ENCODE measurements around the gene CCDC7. TPM values are rescaled to one million over a fixed set of nuclear protein-coding genes. Genes with fewer than 3 reads are reported as not detected.

Gene CCDC7
- total RNA-seq, 1 experiment from 2014 or later: 1.2 TPM

DNA sequence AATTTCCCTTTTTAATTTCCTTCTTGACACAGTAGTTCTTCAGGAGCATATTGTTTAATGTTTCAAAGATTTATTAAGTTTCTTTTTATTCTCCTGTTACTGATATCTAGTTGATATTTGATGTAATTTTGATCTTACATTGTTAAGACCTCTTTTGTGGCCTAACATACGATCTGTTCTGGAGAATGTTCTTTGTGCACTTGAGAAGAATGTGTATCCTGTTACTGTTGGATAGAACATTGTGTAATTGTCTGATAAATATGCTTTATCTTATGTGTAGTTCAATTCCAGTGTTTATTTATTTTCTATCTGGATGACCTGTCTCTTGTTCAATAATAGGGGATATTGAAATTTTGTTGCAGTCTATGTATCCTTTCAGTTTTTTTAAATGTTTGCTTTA, 405.4 kb downstream of the CCDC7 start:
- no peaks in the 10 kb centered on the region for H3K36me3 ChIP-seq (ENCODE audit: control insufficient read depth, insufficient read depth, low read length)
- no peak overlapping the region for H3K4me3 Mint-ChIP-seq (ENCODE audit: unreplicated experiment)
- no peak overlapping the region for H3K4me3 ChIP-seq (ENCODE audit: low read depth, low read length)
- TF ChIP-seq CTCF (IDR thresholded peaks at IDR 0.05; ENCODE audit: insufficient read depth in 1 of 2, low read depth in 1 of 2, low read length in 1 of 2, severe bottlenecking in 1 of 2, unreplicated experiment in 1 of 2): no peak
- H3K36me3 Mint-ChIP-seq (ENCODE audit: insufficient read depth, unreplicated experiment): no peaks in the 10 kb centered on the region
- BruUV-seq (replicated peaks): no TSS peak
- H3K27me3 Mint-ChIP-seq (ENCODE audit: insufficient read depth, unreplicated experiment): peaks cover 5% of the 10 kb centered on the region
- intact Hi-C loops (cut with micrococcal nuclease; ENCODE audit: unreplicated experiment): no loop called here
- no peak overlapping the region for H3K27ac Mint-ChIP-seq (ENCODE audit: unreplicated experiment)
- H3K4me1 Mint-ChIP-seq (ENCODE audit: low read depth, unreplicated experiment): no peaks in the 10 kb centered on the region
- no peak for DNase-seq
- H3K9me3 ChIP-seq: no peaks in the 10 kb centered on the region
- CTCF ChIA-PET: no interaction called here
- H3K27me3 ChIP-seq (replicated peaks; ENCODE audit: control insufficient read depth, insufficient read depth, low read length): no peaks in the 10 kb centered on the region; the same call in 1 of the 2 replicates
- POLR2A ChIA-PET: no interaction called here
- H3K4me1 ChIP-seq: no peaks in the 10 kb centered on the region
- H3K9me3 Mint-ChIP-seq (ENCODE audit: unreplicated experiment): no peaks in the 10 kb centered on the region

GRCh38 chr10:32854435-32854834, 408.5 kb downstream of the CCDC7 start:
- Mint-ChIP-seq H3K9me3 (ENCODE audit: unreplicated experiment) (no peaks in the 10 kb centered on the region), H3K36me3 (ENCODE audit: insufficient read depth, unreplicated experiment) (no peaks in the 10 kb centered on the region), H3K27me3 (ENCODE audit: insufficient read depth, unreplicated experiment) (peaks cover 7% of the 10 kb centered on the region), H3K27ac (ENCODE audit: unreplicated experiment) (no peak overlapping the region), H3K4me3 (ENCODE audit: unreplicated experiment) (no peak overlapping the region), H3K4me1 (ENCODE audit: low read depth, unreplicated experiment) (peaks cover 5% of the 10 kb centered on the region)
- Histone ChIP-seq H3K4me1 (no peaks in the 10 kb centered on the region), H3K4me3 (ENCODE audit: low read depth, low read length) (no peak overlapping the region), H3K36me3 (ENCODE audit: control insufficient read depth, insufficient read depth, low read length) (no peaks in the 10 kb centered on the region), H3K9me3 (no peaks in the 10 kb centered on the region), H3K27me3 (replicated peaks; ENCODE audit: control insufficient read depth, insufficient read depth, low read length) (no peaks in the 10 kb centered on the region; the same call in 1 of the 2 replicates)
- intact Hi-C loops (cut with micrococcal nuclease; ENCODE audit: unreplicated experiment): no loop called here
- POLR2A ChIA-PET: no interaction called here
- no peak for DNase-seq
- CTCF ChIA-PET: no interaction called here
- BruUV-seq (replicated peaks): no TSS peak
- TF ChIP-seq CTCF (IDR thresholded peaks at IDR 0.05; ENCODE audit: insufficient read depth in 1 of 2, low read depth in 1 of 2, low read length in 1 of 2, severe bottlenecking in 1 of 2, unreplicated experiment in 1 of 2): no peak

DNA sequence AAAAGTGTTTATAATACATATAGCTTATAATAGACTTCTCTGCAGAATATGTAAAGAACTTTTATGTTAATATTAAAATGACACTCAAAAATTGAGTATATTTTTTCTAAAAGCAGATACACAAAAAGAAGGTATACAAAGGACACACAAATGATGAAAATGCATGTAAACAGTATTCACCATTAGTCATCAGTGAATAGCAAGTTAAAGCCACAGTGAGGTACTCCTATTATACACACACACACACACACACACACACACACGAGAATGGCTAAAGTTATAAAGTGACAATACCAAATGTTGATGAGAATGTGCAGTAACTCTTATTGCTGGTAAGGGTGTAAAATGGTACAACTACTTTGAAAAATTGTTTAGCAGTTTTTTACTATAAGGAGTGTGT, 419.2 kb downstream of the CCDC7 start:
- H3K27me3 ChIP-seq (replicated peaks; ENCODE audit: control insufficient read depth, insufficient read depth, low read length): no peaks in the 10 kb centered on the region
- Mint-ChIP-seq H3K9me3 (ENCODE audit: unreplicated experiment) (no peaks in the 10 kb centered on the region), H3K4me1 (ENCODE audit: low read depth, unreplicated experiment) (no peaks in the 10 kb centered on the region), H3K4me3 (ENCODE audit: unreplicated experiment) (no peak overlapping the region), H3K36me3 (ENCODE audit: insufficient read depth, unreplicated experiment) (no peaks in the 10 kb centered on the region), H3K27me3 (ENCODE audit: insufficient read depth, unreplicated experiment) (peaks cover 9% of the 10 kb centered on the region), H3K27ac (ENCODE audit: unreplicated experiment) (no peak overlapping the region)
- TF ChIP-seq CTCF (IDR thresholded peaks at IDR 0.05; ENCODE audit: insufficient read depth in 1 of 2, low read depth in 1 of 2, low read length in 1 of 2, severe bottlenecking in 1 of 2, unreplicated experiment in 1 of 2): no peak
- CTCF ChIA-PET: no interaction called here
- H3K9me3 ChIP-seq: no peaks in the 10 kb centered on the region
- H3K4me3 ChIP-seq (ENCODE audit: low read depth, low read length): no peak overlapping the region
- BruUV-seq (replicated peaks): no TSS peak
- POLR2A ChIA-PET: no interaction called here
- intact Hi-C loops (cut with micrococcal nuclease; ENCODE audit: unreplicated experiment): no loop called here
- H3K36me3 ChIP-seq (ENCODE audit: control insufficient read depth, insufficient read depth, low read length): no peaks in the 10 kb centered on the region
- DNase-seq: no peak
- no peaks in the 10 kb centered on the region for H3K4me1 ChIP-seq
